ENCODE results near the gene RAB4B.

RAB4B gene

DNA sequence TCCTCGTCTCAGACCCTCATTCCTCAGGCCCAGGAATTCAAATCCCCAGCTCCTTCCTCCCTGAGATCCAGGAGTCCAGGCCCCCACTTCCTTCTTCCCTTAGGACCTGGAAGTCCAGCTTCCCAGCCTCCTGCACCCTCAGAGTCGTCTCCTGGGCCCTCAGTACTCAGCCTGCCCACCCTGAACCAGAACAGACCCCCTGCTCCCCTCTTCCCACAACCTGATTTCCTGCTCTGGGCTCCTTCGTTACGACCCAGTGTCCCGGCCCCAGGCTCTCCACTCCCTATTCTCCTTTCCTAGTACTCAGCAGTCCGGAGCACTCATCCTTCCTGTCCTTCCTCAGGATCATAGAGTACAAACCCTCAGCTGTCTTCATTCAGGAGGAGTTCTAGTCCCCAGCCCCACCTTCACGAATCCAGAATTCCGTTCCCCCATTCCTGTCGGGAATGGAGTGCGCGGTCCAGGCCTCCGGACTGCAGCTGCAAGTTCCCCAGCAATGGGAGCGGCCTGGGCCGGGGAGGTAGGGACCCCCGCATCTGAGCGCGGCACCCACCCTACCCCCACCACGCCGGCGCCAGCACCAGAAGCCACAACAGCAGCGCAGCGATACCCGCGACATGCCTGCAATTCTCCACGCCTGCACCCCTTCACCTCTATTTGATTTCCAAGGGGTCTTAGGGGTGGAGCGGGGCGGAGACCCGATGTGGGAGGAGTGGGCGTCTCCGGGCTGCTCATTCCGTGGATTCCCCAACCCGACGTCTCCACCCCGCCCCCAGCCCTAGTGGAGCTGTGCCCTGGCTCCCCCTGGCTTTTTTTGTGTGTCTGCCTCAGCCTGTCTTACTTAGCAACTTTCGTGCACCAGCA lies 33.7 kb downstream of the RAB4B start:
- TF ChIP-seq GATA2 (IDR thresholded peaks at IDR 0.05; ENCODE audit: low read depth, low read length), result no peak
- TF ChIP-seq GATA3 (IDR thresholded peaks at IDR 0.05; ENCODE audit: low read depth, low read length), result no peak

DNA sequence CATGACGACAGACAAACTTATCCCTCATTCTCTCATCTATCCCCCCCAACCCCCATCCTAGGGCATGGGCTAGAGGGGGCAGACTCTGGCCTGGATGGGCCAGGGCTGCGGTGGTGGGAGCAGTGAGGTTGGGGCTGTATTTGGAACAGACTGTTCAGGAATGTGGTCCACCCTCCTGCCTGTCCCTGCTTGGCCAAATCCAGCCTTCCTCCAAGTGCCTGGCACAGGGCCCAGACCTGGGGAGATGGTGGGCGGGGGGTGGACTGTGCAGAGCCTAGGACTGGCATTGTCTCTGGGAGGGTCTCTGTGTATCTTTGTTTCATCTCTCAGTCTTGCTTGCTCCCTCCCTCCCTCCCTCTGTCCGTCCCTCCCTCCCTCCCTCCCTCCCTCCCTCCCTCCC lies 35.1 kb downstream of the RAB4B start:
- TF ChIP-seq GATA3 (IDR thresholded peaks at IDR 0.05; ENCODE audit: low read depth, low read length) (no peak), GATA2 (IDR thresholded peaks at IDR 0.05; ENCODE audit: low read depth, low read length) (no peak)

DNA sequence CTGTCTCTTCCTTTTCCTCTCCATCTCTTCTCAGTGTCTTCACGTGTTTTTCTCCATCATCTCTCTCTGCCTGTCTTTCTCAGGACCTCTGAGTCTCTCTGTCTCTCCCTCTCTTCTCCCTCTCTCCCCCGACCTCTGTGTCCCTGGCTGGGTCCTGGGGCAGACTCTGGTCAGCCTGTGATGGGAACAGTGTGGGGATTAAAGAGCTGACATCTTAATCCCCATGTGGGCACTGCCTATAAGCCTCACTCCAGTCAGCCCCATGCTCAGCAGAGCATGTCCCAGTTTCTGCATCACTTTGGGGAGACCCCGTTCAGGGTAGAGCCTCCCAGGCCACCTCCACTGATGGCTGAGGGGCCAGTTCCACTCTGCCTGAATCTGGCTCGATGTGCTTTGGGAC lies 37.2 kb downstream of the RAB4B start:
- TF ChIP-seq GATA2 (IDR thresholded peaks at IDR 0.05; ENCODE audit: low read depth, low read length), result no peak
- no peak for TF ChIP-seq GATA3 (IDR thresholded peaks at IDR 0.05; ENCODE audit: low read depth, low read length)

DNA sequence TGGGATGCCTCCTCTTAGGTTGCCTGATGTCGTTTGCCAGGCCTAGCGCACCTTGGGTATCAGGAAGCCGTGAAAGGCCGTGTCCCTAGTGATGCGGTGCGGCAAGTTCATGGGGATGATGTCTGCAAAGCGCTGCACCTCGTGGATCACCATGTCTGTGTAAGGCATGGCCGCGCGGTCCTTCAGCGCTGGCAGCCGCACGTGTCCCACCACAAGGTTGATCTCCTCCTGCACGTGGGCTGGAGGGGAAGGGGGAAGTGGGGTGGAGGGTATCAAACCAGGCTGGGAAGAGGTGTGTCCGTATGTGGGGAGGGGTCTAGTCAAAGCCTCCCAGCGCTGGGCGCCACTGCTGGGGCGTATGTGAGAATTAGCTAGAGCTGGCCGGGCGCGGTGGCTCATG lies 44.1 kb downstream of the RAB4B start:
- TF ChIP-seq GATA3 (IDR thresholded peaks at IDR 0.05; ENCODE audit: low read depth, low read length), result no peak
- TF ChIP-seq GATA2 (IDR thresholded peaks at IDR 0.05; ENCODE audit: low read depth, low read length), result no peak

DNA sequence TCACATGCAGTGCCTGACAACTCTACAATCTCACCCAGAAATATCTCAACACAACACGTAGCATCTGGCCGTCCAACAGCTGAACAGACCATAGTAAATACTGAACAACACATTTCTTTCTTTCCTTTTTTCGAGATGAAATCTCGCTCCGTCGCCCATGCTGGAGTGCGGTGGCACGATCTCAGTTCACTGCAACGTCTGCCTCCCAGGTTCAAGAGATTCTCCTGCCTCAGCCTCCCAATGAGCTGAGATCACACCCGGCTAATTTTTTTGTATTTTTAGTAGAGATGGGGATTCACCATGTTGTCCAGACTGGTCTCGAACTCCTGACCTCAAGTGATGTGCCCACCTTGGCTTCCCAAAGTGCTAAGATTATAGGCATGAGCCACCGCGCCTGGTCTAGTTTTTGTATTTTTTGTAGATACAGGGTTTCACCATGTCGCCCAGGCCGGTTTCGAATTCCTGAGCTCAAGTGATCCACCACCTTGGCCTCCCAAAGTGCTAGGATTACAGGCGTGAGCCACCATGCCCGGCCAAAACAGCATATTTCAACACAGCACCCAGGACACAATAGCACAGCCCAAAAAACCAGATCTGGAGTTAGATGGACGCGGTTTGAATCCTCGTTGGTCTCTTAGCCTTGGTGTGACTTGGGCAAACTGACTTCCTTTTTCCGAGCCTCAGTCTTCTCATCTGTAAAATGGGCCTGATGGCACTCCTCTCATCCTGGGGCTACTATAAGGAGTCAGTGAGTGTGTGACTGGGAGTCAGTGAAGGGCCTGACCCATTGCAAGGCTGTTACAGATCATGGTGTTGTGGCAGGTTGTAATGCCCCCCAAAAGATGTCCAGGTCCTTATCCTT lies 49.6 kb downstream of the RAB4B start:
- no peak for TF ChIP-seq GATA3 (IDR thresholded peaks at IDR 0.05; ENCODE audit: low read depth, low read length)
- no peak for TF ChIP-seq GATA2 (IDR thresholded peaks at IDR 0.05; ENCODE audit: low read depth, low read length)

DNA sequence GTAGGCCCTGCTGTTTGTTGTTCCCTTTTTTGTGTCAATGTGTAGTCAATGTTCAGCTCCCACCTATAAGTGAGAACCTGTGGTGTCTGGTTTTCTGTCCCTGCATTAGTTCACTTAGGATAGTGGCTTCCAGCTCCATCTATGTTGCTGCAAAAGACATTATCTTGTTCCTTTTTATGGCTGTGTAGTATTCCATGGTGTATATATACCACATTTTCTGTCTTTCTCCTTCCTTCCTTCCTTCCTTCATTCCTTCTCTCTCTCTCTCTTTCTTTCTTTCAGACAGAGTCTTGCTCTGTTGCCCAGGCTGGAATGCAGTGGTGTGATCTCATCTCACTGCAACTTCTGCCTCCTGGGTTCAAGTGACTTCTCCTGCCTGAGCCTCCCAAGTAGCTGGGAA lies 51.2 kb downstream of the RAB4B start:
- TF ChIP-seq GATA2 (IDR thresholded peaks at IDR 0.05; ENCODE audit: low read depth, low read length), result no peak
- no peak for TF ChIP-seq GATA3 (IDR thresholded peaks at IDR 0.05; ENCODE audit: low read depth, low read length)

DNA sequence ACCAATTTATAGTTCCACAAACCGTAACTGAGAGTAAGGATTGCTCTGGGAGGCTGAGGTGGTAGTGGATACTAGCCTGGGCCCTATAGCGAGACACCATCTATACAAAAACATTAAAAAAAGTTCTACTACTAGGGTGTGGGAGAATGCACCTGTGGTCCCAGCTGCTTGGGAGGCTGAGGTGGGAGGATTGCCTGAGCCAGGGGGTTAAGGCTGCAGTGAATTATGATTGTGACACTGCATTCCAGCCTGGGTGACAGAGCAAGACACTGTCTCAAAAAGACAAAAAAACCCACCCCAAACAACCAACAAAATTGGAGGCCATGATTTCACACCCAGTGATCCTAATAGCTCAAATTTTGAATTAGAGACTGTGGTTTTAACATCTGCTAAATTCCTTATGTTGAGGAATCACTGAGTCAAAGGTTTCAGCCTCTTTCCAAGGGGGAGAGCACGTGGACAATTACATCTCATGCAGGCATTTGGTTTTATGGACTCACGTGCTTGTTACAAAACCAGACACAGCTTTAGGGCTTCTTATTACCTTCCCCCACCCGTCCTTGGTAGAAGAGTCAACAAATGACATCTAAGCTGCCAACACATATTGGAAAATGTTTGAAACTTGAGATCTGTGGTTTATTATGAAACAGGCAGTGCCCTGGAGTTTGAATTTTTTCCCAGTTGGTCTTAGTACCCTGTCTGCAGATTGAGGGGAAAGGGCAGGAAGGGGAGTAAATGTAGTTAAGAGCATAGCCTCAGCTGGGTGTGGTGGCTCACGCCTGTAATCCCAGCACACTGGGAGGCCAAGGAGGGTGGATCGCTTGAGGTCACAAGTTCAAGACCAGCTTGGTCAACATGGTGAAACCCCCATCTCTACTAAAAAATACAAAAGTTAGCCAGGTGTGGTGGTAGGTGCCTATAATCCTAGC lies 53.7 kb downstream of the RAB4B start:
- TF ChIP-seq GATA2 (IDR thresholded peaks at IDR 0.05; ENCODE audit: low read depth, low read length), result no peak
- TF ChIP-seq GATA3 (IDR thresholded peaks at IDR 0.05; ENCODE audit: low read depth, low read length), result no peak

DNA sequence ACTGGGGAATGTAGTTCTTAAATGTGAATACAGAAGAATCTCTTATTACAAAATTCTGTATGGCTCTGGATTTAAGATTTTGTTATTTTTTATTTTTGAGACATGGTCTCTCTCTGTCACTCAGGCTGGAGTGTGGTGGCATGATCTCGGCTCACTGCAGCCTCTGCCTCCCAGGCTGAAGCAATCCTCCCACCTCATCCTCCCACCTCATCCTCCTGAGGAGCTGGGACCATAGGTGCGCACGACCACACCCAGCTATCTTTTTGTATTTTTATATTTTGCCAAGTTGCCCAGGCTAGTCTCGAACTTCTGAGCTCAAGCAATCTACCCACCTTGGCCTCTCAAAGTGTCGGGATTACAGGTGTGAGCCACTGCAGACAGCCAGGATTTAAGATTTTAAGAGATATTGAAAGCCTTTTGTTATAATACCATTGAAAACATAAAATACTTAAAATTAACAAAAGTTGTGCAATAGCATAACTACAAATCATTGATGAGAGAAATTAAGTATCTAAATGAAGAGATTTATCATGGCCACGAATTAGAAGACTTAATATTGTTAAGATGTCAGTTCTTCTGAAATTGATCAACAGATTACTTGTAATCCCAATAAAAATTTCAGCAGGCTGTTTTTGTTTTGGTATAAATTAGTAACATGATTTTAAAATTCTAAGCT lies 58.8 kb downstream of the RAB4B start:
- TF ChIP-seq GATA3 (IDR thresholded peaks at IDR 0.05; ENCODE audit: low read depth, low read length) (no peak), GATA2 (IDR thresholded peaks at IDR 0.05; ENCODE audit: low read depth, low read length) (no peak)
